Left forelimb (tissue), 1 donor: ENCODE measurements around the gene RAB3GAP1.
"Not testable (repeated sequence)": the region's sequence is repeated elsewhere in the genome, so short reads cannot be mapped to it uniquely, and the experiment has no call there.

Experiments used
- DNase-seq: peaks from one replicate; pipeline ENCODE4 v3.0.0-alpha.2; 2018; ENCODE audit warnings: low spot score

RAB3GAP1 gene

DNA sequence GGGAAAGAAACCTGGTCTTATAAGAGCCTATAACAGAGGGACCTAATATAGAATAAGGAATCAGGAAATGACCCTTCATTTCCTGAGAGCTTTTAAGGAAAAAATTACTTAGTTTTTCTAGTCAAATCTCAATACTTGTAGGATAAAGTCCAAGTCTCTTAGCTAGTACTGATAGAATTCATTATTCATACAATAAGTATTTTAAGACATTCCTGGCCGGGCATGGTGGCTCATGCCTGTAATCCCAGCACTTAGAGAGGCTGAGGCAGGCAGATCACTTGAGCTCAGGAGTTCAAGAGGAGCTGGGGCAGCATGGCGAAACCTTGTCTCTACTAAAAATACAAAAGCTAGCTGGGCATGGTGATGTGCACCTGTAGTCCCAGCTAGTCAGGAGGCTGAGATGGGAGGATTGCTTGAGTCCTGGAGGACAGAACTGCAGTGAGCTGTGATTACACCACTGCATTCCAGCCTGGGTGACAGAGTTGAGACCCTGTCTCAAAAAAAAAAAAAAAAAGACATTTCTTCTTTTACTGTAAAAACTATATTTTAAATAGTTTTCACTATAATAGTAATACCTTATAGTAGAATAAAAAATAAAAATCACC lies 3.2 kb downstream of the RAB3GAP1 start:
- no peak for DNase-seq

DNA sequence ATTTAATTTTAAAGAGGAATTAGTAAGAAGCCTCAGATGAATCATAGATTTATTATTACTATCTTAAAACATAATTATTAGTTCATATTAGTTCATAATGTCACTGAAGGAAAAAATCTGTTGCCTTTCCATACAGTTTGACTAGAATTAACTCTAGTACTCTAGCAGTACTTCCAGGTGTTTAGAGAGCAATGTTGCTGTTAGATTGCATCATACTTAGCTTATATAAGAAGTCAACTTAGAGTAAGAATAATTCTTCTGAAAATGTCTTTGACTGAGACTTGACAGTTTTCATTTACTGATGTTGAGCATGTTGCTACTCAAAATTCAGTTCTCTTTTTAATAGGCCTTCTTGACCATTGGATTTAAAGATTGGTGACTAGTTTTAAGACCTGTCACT lies 4.7 kb downstream of the RAB3GAP1 start:
- DNase-seq: no peak

DNA sequence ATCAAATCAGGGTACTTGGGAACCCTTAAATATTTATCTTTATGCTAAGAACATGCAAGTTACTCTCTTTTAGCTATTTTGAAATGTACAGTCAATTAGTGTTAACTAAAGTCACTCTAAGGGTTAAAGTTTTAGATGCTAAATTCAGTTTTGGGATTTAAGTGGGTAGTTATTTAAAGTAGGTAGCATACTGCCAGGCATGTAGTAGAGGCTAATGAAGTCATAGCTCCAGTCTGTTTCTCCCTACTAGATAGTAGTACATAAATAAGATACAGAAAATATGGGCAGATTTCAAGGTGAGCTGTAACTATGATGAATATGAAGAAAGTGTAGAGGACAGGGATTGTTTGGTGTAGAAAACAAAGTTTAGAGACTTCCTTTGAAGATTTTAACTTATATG lies 7.5 kb downstream of the RAB3GAP1 start:
- no peak for DNase-seq

DNA sequence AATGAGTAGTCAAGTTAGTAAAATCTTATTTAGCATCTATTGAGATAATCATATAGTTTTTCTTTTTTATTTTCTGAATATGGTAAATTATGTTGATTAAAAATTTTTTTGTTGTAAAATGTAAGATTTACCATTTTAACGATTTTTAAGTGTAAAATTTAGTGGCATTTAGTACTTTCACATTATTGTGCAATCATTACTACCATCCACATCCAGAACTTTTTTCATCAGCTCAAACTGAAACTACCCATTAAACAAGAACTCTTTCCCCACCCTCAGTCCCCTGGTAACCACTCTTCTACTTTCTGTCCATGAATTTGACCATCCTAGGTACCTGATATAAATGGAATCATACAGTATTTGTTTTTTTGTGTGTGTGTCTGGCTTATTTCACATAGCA lies 11.1 kb downstream of the RAB3GAP1 start:
- no peak for DNase-seq

DNA sequence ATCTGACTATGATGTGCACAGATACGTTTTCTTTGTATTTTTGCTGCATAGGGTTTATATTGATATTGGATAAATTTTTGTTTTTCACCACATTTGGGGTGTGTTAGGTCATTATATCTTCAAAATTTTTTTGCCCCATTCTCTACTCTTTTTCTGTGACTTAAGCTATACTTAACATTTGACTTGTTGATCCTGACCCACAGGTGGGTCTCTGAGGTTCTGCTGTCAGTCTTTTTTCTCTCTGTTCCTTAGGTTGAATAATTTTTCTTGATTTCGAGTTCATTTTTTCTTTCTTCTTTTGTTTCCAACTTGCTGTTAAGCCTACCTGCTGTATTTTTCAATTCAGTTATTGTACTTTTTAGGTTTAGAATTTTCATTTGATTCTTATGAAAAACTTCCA lies 12.1 kb downstream of the RAB3GAP1 start:
- DNase-seq: no peak

DNA sequence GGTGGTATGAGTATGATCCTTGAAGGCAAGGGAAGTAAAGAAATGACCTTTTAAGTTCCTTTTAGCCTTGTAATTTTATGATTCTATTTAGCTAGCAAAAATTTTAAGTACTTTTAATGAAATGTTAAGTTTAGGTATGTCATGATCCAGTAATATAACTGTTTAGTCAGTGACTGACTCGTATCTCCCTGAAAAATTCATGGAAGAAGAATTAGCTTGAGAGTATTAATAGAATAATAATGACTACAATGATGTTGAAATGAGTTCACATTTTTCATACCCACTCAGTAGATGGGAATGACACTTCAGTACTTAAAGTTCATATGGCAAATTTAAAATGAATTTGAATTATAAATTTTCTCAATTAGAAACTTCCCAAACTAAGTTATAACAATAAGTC lies 14.6 kb downstream of the RAB3GAP1 start:
- no peak for DNase-seq

DNA sequence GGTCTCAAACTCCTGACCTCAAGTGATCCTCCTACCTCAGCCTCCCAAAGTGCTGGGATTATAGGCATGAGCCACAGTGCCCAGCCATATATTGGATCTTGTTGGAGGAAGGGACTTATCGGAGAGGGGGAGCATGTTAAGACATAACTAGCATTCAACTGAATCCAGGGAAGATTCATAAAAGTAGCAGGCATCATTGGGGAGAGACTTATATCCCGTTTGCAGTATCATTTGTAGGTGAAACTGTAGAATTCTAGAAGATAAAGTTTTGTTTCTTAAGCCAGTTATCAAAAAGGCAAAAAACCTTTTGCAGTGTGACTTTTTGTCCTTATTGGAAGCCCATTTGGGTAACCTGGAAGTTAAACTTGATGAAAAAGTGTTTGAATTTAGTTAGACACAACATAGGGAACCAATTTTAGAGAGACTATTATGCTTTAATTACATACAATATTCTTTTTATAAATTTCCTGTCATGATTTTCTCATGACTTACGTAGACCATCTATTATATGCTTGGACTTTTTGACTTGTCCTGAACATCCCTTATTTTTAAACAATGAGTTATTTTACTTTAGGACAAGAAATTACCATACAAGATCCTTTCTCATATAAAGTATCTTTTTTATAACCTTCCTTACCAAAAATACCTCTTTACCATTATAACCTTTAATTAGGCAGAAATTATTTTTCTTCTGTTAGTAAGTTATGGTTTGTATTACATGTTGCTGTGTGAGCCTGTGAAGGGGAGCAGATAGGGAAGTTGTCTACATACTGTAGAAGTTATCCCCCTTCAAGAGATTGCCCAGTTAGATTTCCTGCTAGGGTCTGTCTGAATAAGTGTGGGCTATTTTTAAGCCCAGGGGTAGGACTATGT lies 20.3 kb downstream of the RAB3GAP1 start:
- no peak for DNase-seq

DNA sequence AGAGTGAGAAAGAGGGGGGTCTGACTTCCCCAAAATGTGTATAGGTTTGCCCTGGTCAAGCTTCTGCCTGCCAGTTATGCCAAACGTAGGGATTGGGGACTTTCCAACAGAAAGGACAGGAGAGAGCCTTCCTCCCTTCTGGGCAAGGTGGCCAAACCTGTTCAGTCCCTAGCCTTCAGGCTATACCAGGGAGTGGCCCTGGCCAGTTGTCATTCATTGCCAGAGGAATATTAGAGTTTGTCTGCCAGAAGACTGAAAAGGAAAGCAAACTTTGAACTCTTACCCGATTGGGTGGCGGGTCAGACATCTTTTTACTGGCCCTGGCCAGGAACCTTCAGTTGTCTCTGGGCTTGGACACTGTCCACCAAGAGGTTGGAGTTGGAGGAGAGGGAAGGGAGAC lies 22.1 kb downstream of the RAB3GAP1 start:
- DNase-seq: no peak

DNA sequence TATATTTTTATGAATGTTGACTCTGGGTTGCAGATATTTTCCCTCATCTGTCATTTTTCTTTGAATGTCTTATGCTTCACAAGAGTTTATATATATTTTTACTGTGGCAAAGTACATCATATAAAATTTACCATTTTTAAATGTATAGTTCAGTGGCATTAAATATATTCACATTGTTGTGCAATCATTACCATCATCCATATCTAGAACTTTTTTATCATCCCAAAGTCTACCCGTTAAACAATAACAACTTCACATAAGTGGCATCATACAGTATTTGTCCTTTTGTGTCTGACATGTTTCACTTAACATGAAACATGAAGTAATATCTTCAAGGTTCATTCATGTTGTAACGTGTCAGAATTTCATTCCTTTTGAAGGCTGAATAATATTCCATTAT lies 24.5 kb downstream of the RAB3GAP1 start:
- DNase-seq: no peak

DNA sequence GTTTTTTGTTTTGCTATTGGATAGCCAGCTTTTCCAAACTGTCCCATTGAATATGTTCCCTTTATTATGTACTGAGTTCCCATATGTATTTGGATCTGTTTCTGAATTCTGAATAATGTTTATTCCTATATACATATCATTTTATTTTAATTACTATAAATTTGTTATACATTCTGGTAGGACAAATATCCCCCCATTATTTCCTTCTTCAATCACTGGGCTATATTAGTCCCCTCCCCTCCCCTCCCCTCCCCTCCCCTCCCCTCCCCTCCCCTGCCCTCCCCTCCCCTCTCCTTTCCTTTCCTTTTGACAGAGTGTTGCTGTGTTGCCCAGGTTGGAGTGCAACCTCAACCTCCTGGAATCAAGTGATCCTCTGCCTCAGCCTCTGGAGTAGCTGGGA lies 26.3 kb downstream of the RAB3GAP1 start:
- no peak for DNase-seq

DNA sequence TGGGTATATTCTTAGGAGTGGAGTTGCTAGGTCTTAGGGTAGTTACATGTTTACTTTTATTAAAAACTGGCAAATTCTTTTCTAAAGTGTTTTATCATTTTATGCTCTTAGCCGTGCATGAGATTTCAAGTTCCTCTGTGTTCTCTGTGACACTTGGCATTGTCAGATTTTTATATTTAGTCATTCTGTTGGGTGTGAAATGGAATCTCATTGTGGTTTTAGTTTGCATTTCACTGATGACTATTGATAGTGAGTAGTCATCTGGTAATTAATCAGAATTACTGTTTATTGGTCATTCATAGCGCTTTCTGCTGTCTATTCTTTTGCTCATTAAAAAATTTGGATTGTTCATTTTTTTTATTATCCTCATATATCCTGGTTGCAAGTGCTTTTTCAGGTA lies 34.1 kb downstream of the RAB3GAP1 start:
- no peak for DNase-seq

DNA sequence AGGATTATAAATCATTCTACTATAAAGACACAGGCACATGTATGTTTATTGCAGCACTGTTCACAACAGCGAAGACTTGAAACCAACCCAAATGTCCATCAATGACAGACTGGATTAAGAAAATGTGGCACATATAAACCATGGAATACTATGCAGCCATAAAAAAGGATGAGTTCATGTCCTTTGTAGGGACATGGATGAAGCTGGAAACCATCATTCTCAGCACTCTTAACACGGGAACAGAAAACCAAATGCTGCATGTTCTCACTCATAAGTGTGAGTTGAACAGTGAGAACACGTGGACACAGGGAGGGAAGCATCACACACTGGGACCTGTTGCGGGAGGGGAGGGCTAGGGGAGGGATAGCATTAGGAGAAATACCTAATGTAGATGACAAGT lies 37.5 kb downstream of the RAB3GAP1 start:
- not testable (repeated sequence) for DNase-seq

DNA sequence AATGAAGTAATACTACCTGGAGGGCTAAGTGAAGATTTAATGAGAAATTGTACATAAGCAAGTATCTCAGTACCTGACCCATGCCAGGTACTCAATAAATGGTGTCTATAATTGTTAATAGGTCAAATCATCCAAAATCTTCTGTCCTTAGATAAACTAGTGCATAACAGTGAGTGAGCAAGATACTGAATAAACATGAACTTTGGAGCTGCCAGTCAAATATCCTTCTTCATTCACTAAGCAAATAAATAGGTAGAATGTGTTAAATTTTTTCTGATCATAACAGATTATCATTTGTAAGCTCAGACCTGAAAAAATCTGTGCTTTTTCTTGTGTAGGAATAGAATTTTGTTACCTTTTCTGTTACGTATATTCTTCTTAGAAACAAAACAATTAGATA lies 39.6 kb downstream of the RAB3GAP1 start:
- no peak for DNase-seq

DNA sequence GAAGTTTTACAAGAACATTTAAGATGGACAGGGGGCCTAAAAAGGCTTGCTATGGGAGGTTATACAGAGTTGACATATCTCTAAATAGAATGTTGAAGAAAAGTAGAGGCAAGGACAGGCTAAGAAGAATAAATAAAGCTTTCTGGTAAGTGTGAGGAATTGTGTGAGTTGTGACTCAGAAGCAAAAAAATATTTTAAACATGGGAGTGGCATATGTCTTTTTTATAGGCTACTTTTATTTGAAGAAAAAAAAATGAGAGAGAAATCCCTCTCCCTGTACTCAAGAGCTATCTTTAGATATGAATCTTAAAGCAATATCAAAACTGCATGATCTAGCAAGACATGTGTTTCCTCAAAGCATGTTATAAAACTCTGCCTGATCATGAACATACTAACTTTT lies 41.1 kb downstream of the RAB3GAP1 start:
- DNase-seq: no peak

DNA sequence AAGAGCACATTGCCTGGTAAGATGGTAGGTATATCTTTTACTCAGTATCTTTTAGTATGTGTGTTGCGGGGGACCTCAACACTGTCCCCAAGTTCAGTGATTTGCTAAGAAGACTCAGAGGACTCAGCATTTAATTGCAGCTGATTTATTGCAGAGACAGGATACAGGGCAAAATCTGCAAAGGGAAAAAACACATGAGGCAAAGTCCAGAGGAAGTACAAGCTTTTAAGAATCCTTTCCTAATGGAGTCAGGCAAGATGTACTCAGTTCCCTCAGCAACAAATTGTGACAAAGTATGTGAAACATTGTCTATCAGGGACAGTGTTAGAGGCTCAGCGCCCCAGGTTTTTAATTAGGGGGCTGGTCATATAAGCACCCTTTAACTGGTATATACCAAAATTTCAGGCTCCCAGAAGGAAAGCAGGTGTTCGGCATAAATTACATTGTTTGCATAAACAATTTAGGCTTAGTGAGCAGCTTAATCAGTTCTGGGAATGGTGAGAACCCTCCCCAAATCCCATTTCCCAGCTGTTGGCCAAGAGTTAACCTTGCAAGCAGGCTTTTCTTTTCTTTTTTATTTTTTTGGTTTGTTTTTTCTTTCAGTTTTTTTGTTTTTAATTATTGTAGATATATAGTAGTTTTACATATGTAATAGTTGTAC lies 41.7 kb downstream of the RAB3GAP1 start:
- DNase-seq: no peak

DNA sequence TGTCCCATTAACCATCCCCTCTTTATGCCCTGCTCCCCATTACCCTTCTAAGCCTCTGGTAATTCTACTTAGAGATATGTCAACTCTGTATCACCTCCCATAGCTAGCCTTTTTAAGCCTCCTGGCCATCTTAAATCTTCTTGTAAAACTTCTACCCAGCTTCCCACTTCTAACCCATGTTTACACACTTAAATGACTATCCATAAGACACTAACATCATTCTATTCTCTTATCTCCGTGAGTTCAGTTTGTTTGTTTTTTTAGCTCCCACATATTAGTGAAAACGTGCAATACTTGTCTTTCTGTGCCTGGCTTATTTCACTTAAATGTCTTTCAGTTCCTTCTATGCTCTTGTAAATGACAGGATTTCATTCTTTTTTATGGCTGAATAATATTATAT lies 42.4 kb downstream of the RAB3GAP1 start:
- DNase-seq: no peak

DNA sequence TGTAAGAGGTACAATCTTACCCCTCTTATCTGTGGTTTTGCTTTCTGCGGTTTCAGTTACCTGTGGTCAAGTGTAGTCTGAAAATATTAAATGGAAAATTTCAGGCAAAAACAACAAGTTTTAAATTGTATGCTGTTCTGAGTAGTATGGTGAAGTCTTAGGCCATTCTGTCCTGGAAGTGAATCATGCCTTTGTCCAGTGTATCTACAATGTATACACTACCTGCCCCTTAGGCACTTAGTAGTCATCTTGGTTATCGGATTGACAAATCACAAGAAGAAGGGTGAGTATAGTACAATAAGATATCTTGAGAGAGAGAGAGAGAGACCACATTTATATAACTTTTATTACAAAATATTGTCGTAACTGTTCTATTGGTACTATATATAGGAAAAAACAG lies 43.5 kb downstream of the RAB3GAP1 start:
- DNase-seq: no peak

DNA sequence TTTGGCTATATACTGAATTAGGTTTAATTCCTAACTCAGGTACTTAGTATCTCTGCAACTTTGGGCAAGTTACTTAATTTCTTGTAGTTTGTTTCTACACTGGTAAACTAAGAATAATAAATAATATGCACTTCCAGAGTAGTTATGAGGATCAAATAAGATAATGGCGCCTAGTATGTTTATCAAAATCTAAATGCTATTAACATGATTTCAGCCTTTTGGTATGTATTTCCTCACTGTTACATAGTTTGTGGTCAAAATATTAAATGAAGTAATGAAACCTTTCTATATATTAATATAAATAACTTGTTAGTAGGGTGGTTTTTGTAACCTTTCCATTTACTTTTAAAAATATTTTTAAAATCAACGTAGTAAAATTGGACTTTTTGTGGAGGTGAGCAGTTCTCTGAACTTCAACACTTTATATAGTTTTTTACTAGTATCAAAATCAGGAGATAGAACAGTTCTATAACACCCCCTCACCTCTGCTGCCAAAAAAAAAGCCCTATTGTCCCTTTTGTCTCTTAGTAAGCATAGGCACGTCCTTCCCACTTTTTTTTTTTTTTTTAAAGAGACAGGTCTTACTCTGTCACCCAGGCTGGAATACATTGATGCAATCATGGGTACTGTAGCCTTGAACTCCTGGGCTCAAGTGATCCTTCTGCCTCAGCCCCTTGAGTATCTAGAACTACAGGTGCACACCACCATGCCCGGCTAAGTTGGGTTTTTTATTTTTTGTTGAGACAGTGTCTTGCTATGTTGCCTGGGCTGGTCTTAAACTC lies 44.8 kb downstream of the RAB3GAP1 start:
- no peak for DNase-seq

DNA sequence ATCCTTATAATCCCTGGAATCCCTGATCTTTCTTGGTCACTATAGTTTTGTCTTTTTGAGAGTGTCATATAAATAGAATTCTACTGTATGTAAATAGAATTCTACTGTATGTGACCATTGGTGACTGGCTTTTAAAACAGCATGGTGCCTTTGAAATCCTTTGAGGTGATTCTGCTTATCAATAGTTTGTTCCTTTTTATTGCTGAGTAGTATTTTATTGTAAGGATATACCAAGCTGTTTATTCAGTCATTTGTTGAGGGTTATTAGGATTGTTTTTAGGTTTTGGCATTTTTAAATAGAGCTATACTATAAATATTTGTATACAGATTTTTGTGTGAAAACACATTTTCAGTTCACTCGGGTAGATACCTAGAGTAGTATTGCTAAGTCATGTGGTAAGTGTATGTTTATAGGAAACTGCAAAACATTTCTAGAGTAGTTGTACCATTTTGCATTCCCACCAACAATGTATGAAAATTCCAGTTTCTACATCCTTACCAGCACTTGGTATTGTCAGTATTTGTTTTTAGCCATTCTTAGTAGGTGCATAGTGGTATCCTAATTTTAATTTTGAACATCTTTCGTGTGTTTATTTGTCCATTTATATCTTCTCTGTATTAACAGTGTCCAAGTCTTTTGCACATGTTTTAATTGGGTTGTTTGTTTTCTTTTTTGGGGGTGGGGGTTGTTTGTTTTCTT lies 45.6 kb downstream of the RAB3GAP1 start:
- DNase-seq: no peak

DNA sequence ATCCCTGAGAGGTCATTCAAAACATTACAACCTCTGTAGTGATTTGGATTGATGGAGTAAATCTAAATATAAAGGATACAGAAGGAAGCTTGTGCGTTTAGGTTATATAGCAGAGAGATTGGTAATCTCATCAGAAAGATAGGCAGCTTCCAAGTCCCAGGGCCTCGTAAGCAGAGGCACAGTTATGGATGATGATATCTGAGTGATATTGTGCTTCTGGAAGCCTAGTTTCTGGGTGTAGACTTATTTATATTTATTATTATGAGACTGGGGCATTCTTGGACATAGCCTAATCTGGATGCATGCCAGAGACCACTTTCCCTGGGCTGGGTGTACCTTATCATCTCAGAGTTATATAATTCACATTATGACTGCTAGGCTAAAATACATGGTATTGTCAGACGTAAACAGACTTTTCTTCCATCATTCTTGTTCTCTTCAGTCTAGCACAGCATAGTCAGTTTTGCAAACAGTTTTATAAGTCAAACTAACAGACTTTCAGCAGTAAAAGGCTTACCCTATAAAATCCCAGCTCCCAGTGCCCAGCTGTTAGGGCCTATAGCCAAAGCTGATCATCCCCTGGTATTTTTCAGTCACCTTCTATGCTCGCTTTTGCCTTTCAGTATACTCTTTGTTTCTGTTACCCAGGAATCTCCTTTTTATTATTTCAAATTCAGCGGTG lies 47.9 kb downstream of the RAB3GAP1 start:
- DNase-seq: no peak

DNA sequence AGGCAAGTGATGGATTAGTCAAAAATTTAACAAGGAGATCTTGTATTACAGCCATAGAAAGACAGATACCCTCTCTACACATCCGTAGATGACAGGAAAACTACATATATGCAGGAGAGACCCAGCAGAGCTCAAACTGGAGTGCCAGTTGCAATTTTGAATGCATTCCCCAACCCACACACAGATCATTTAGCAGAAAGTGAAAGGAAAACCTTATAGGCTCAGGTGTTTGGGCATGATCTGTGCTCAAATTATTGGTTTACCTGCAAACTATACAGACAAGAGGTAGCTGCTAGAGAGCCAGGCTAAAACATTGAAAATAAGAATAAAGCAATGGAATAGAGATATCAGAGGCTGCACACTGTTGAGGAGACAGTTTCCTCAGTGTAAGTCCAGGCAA lies 51.8 kb downstream of the RAB3GAP1 start:
- no peak for DNase-seq
